ENCODE results near the gene NCR3LG1. TPM values are rescaled to one million over a fixed set of nuclear protein-coding genes. Genes with fewer than 3 reads are reported as not detected.

Gene NCR3LG1
- total and polyA plus RNA-seq, 2 donors (not counting 1 experiment from before 2014, with no cell fraction given) = 0.12 to 0.64 TPM

- Histone ChIP-seq H4K20me1 (ENCODE audit: control insufficient read depth, insufficient read depth, low read length, poor library complexity, severe bottlenecking) (no peaks in the 10 kb centered on the region), H3K9me3 (ENCODE audit: control extremely low read depth in 1 of 3, control insufficient read depth in 2 of 3, insufficient read depth in 1 of 3, low read length in 2 of 3) (peaks cover 0 to 4% (median 0%) of the 10 kb centered on the region in 3 donors), H3K4me3 (ENCODE audit: control extremely low read depth in 1 of 5, extremely low read depth in 1 of 5, insufficient read depth in 1 of 5, low read depth in 2 of 5, low read length in 4 of 5) (no peak overlapping the region), H2AFZ (ENCODE audit: insufficient read depth, low read depth, low read length, poor library complexity, severe bottlenecking) (no peak overlapping the region), H3K9ac (ENCODE audit: low read length) (no peak overlapping the region), H3K27ac (ENCODE audit: low read length in 2 of 2) (no peak overlapping the region), H3K79me2 (ENCODE audit: control insufficient read depth, insufficient read depth, low read length) (no peaks in the 10 kb centered on the region), H3K27me3 (replicated peaks in 1 of 4; ENCODE audit: control extremely low read depth in 1 of 4, control insufficient read depth in 3 of 4, insufficient read depth in 4 of 4, low read length in 3 of 4) (no peaks in the 10 kb centered on the region), H3K4me2 (replicated peaks; ENCODE audit: low read depth, low read length, poor library complexity, severe bottlenecking) (no peak overlapping the region), H3K36me3 (replicated peaks in 1 of 2; ENCODE audit: control extremely low read depth in 1 of 2, control insufficient read depth in 1 of 2, extremely low read depth in 1 of 2, insufficient read depth in 2 of 2, low read length in 1 of 2) (no peaks in the 10 kb centered on the region), H3K4me1 (ENCODE audit: control insufficient read depth in 2 of 2, insufficient read depth in 2 of 2, low read length in 2 of 2) (no peaks in the 10 kb centered on the region)
- ATAC-seq (ENCODE audit: low read depth) = no peak
- WGBS (ENCODE audit: insufficient coverage) = 91% methylated on average over 5 of the region's 5 CpGs
- ChIA-PET POLR2A (no interaction called here), CTCF (no interaction called here)
- intact Hi-C loops (cut with micrococcal nuclease) = no loop called here
- no peaks in the 10 kb centered on the region for H3K27me3 Mint-ChIP-seq
- TF ChIP-seq CTCF (IDR thresholded peaks at IDR 0.05) = no peak
- no peak overlapping the region for H3K27ac Mint-ChIP-seq
- H3K4me3 Mint-ChIP-seq = no peak overlapping the region
- no peaks in the 10 kb centered on the region for H3K4me1 Mint-ChIP-seq
- H3K9me3 Mint-ChIP-seq (ENCODE audit: insufficient read depth) = no peaks in the 10 kb centered on the region
- DNase-seq = no peak
These were observed 22.6 kb upstream of the NCR3LG1 start for GRCh38 chr11:17328871-17329494.

GRCh38 chr11:17331669-17332068 is 19.9 kb upstream of the NCR3LG1 start:
- Mint-ChIP-seq H3K27ac (no peak overlapping the region), H3K4me3 (no peak overlapping the region), H3K27me3 (no peaks in the 10 kb centered on the region), H3K9me3 (ENCODE audit: insufficient read depth) (no peaks in the 10 kb centered on the region), H3K4me1 (no peaks in the 10 kb centered on the region)
- H4K20me1 ChIP-seq (ENCODE audit: control insufficient read depth, insufficient read depth, low read length, poor library complexity, severe bottlenecking) = no peaks in the 10 kb centered on the region
- intact Hi-C loops (cut with micrococcal nuclease) = no loop called here
- no peaks in the 10 kb centered on the region for H3K4me1 ChIP-seq (ENCODE audit: control insufficient read depth in 2 of 2, insufficient read depth in 2 of 2, low read length in 2 of 2)
- no peak overlapping the region for H3K27ac ChIP-seq (ENCODE audit: low read length in 2 of 2)
- ATAC-seq (ENCODE audit: low read depth) (no peak), DNase-seq (no peak)
- no peaks in the 10 kb centered on the region for H3K9me3 ChIP-seq (ENCODE audit: control extremely low read depth in 1 of 3, control insufficient read depth in 2 of 3, insufficient read depth in 1 of 3, low read length in 2 of 3)
- POLR2A ChIA-PET = no interaction called here
- CTCF ChIA-PET = interaction anchor here (0.8 kb wide), 1 partner anchor 48 kb away, joined by 3 read pairs; no protein-coding TSS in a partner anchor
- no peaks in the 10 kb centered on the region for H3K79me2 ChIP-seq (ENCODE audit: control insufficient read depth, insufficient read depth, low read length)
- TF ChIP-seq CTCF (IDR thresholded peaks at IDR 0.05) (no peak), EZH2 (IDR thresholded peaks at IDR 0.05; ENCODE audit: borderline replicate concordance, insufficient read depth, low read depth, low read length, poor library complexity, severe bottlenecking) (no peak)
- WGBS (ENCODE audit: insufficient coverage) = 100% methylated on average over 1 of the region's 2 CpGs
- no peak overlapping the region for H3K9ac ChIP-seq (ENCODE audit: low read length)
- H2AFZ ChIP-seq (ENCODE audit: insufficient read depth, low read depth, low read length, poor library complexity, severe bottlenecking) = no peak overlapping the region
- no peaks in the 10 kb centered on the region for H3K27me3 ChIP-seq (replicated peaks in 1 of 4; ENCODE audit: control extremely low read depth in 1 of 4, control insufficient read depth in 3 of 4, insufficient read depth in 4 of 4, low read length in 3 of 4)
- no peak overlapping the region for H3K4me3 ChIP-seq (ENCODE audit: control extremely low read depth in 1 of 5, extremely low read depth in 1 of 5, insufficient read depth in 1 of 5, low read depth in 2 of 5, low read length in 4 of 5)
- H3K4me2 ChIP-seq (replicated peaks; ENCODE audit: low read depth, low read length, poor library complexity, severe bottlenecking) = no peak overlapping the region
- H3K36me3 ChIP-seq (replicated peaks in 1 of 2; ENCODE audit: control extremely low read depth in 1 of 2, control insufficient read depth in 1 of 2, extremely low read depth in 1 of 2, insufficient read depth in 2 of 2, low read length in 1 of 2) = no peaks in the 10 kb centered on the region
